ENCODE measurements around the gene NEK2. TPM values are rescaled to one million over a fixed set of nuclear protein-coding genes. Genes with fewer than 3 reads are reported as not detected.

The NEK2 gene
- total and polyA plus RNA-seq, 2 donors (not counting 1 experiment from before 2014, with no cell fraction given) = 0.09 TPM; not detected in 1

DNA sequence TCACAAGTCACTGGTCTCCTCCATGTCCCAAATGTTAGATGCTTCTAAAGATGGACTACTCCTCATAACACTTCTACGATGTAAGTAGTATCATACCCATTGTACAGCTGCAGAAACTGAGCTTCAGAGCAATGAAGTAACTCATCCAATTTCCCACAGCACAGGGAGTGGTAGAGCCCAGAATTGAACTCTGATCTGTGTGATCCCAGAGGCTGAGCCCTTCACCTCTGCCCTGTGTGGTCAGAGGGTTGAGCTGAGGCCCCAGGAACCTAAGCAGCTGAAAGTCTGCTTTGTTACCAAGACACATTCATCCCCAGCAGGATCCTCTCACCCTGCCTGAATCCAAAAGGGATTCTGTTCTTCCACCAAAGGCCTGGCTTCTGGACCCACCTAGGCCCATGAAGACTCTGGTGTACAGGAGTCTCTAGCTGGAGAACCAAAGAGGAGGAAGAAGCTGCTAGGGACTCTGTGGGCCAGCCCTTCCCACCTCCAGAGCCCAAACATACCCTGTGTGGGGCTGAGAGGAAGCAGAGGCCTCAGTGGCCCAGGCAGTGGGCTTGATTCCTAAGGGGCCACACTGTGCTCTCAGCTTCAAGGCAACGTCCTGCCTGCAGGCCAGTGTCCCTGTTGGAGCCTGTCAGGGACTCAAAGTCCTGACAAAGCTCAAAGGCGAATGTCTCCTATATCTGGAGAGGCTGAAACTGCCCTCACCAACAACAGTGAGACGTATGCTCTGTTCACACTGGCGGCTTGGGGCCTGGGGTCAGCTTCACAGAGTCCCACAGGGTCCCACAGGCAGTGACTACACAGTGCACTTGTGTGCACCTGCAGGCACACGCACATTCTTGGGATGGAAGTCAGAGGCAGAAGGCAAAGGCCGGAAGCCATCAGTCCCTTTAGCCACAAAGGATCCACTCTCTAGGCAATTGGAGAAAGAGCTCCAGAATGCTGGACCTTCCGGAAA lies 56.1 kb downstream of the NEK2 start:
- no peaks in the 10 kb centered on the region for H3K4me1 ChIP-seq (ENCODE audit: control insufficient read depth in 2 of 2, insufficient read depth in 2 of 2, low read length in 2 of 2)
- no peaks in the 10 kb centered on the region for H4K20me1 ChIP-seq (ENCODE audit: control insufficient read depth, insufficient read depth, low read length, poor library complexity, severe bottlenecking)
- ChIA-PET CTCF (interaction anchor here (0.6 to 0.8 kb wide), 2 partner anchors 103 to 581 kb away, joined by 3 read pairs; no protein-coding TSS in a partner anchor), POLR2A (no interaction called here)
- intact Hi-C loops (cut with micrococcal nuclease) = no loop called here
- no peak overlapping the region for H3K4me2 ChIP-seq (replicated peaks; ENCODE audit: low read depth, low read length, poor library complexity, severe bottlenecking)
- H2AFZ ChIP-seq (ENCODE audit: insufficient read depth, low read depth, low read length, poor library complexity, severe bottlenecking) = no peak overlapping the region
- H3K4me1 Mint-ChIP-seq = no peaks in the 10 kb centered on the region
- no peak overlapping the region for H3K27ac Mint-ChIP-seq
- no peak for ATAC-seq (ENCODE audit: low read depth)
- TF ChIP-seq, protein P1, sequence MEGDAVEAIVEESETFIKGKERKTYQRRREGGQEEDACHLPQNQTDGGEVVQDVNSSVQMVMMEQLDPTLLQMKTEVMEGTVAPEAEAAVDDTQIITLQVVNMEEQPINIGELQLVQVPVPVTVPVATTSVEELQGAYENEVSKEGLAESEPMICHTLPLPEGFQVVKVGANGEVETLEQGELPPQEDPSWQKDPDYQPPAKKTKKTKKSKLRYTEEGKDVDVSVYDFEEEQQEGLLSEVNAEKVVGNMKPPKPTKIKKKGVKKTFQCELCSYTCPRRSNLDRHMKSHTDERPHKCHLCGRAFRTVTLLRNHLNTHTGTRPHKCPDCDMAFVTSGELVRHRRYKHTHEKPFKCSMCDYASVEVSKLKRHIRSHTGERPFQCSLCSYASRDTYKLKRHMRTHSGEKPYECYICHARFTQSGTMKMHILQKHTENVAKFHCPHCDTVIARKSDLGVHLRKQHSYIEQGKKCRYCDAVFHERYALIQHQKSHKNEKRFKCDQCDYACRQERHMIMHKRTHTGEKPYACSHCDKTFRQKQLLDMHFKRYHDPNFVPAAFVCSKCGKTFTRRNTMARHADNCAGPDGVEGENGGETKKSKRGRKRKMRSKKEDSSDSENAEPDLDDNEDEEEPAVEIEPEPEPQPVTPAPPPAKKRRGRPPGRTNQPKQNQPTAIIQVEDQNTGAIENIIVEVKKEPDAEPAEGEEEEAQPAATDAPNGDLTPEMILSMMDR (IDR thresholded peaks at IDR 0.05) = no peak
- no peak for TF ChIP-seq EZH2 (IDR thresholded peaks at IDR 0.05; ENCODE audit: borderline replicate concordance, insufficient read depth, low read depth, low read length, poor library complexity, severe bottlenecking)
- DNase-seq = no peak
- no peaks in the 10 kb centered on the region for H3K27me3 ChIP-seq (replicated peaks in 1 of 4; ENCODE audit: control extremely low read depth in 1 of 4, control insufficient read depth in 3 of 4, insufficient read depth in 4 of 4, low read length in 3 of 4)
- no peaks in the 10 kb centered on the region for H3K36me3 ChIP-seq (replicated peaks in 1 of 2; ENCODE audit: control extremely low read depth in 1 of 2, control insufficient read depth in 1 of 2, extremely low read depth in 1 of 2, insufficient read depth in 2 of 2, low read length in 1 of 2)
- no peaks in the 10 kb centered on the region for H3K9me3 Mint-ChIP-seq (ENCODE audit: insufficient read depth)
- peaks cover 7% of the 10 kb centered on the region for H3K27me3 Mint-ChIP-seq
- no peak overlapping the region for H3K9ac ChIP-seq (ENCODE audit: low read length)
- H3K79me2 ChIP-seq (ENCODE audit: control insufficient read depth, insufficient read depth, low read length) = no peaks in the 10 kb centered on the region
- H3K4me3 Mint-ChIP-seq = no peak overlapping the region
- 90% methylated on average over 6 of the region's 8 CpGs for WGBS (ENCODE audit: insufficient coverage)
- no peak overlapping the region for H3K4me3 ChIP-seq (ENCODE audit: control extremely low read depth in 1 of 5, extremely low read depth in 1 of 5, insufficient read depth in 1 of 5, low read depth in 2 of 5, low read length in 4 of 5)
- no peak overlapping the region for H3K27ac ChIP-seq (ENCODE audit: low read length in 2 of 2)
- no peaks in the 10 kb centered on the region for H3K9me3 ChIP-seq (ENCODE audit: control extremely low read depth in 1 of 3, control insufficient read depth in 2 of 3, insufficient read depth in 1 of 3, low read length in 2 of 3)

GRCh38 chr1:211616965-211617297 lies 58.5 kb downstream of the NEK2 start:
- no peak overlapping the region for H3K4me2 ChIP-seq (replicated peaks; ENCODE audit: low read depth, low read length, poor library complexity, severe bottlenecking)
- no peak overlapping the region for H2AFZ ChIP-seq (ENCODE audit: insufficient read depth, low read depth, low read length, poor library complexity, severe bottlenecking)
- WGBS (ENCODE audit: insufficient coverage) = 92% methylated on average over 5 of the region's 5 CpGs
- no peak for ATAC-seq (ENCODE audit: low read depth)
- CTCF ChIA-PET = interaction anchor here (1.0 to 1.1 kb wide), 2 partner anchors 10 to 53 kb away, joined by 3 to 4 read pairs; no protein-coding TSS in a partner anchor
- TF ChIP-seq, protein P1 (IDR thresholded peaks at IDR 0.05) = no peak
- TF ChIP-seq EZH2 (IDR thresholded peaks at IDR 0.05; ENCODE audit: borderline replicate concordance, insufficient read depth, low read depth, low read length, poor library complexity, severe bottlenecking) = no peak
- no peak overlapping the region for H3K4me3 Mint-ChIP-seq
- no peak for DNase-seq
- H3K4me3 ChIP-seq (ENCODE audit: control extremely low read depth in 1 of 5, extremely low read depth in 1 of 5, insufficient read depth in 1 of 5, low read depth in 2 of 5, low read length in 4 of 5) = no peak overlapping the region
- no peak overlapping the region for H3K27ac Mint-ChIP-seq
- intact Hi-C loops (cut with micrococcal nuclease) = no loop called here
- no peaks in the 10 kb centered on the region for H4K20me1 ChIP-seq (ENCODE audit: control insufficient read depth, insufficient read depth, low read length, poor library complexity, severe bottlenecking)
- no peaks in the 10 kb centered on the region for H3K4me1 Mint-ChIP-seq
- H3K36me3 ChIP-seq (replicated peaks in 1 of 2; ENCODE audit: control extremely low read depth in 1 of 2, control insufficient read depth in 1 of 2, extremely low read depth in 1 of 2, insufficient read depth in 2 of 2, low read length in 1 of 2) = no peaks in the 10 kb centered on the region
- no peaks in the 10 kb centered on the region for H3K9me3 Mint-ChIP-seq (ENCODE audit: insufficient read depth)
- H3K27me3 Mint-ChIP-seq = no peaks in the 10 kb centered on the region
- no peaks in the 10 kb centered on the region for H3K4me1 ChIP-seq (ENCODE audit: control insufficient read depth in 2 of 2, insufficient read depth in 2 of 2, low read length in 2 of 2)
- H3K27me3 ChIP-seq (replicated peaks in 1 of 4; ENCODE audit: control extremely low read depth in 1 of 4, control insufficient read depth in 3 of 4, insufficient read depth in 4 of 4, low read length in 3 of 4) = no peaks in the 10 kb centered on the region
- H3K27ac ChIP-seq (ENCODE audit: low read length in 2 of 2) = no peak overlapping the region
- H3K79me2 ChIP-seq (ENCODE audit: control insufficient read depth, insufficient read depth, low read length) = no peaks in the 10 kb centered on the region
- H3K9me3 ChIP-seq (ENCODE audit: control extremely low read depth in 1 of 3, control insufficient read depth in 2 of 3, insufficient read depth in 1 of 3, low read length in 2 of 3) = no peaks in the 10 kb centered on the region
- no peak overlapping the region for H3K9ac ChIP-seq (ENCODE audit: low read length)
- POLR2A ChIA-PET = interaction anchor here (0.6 kb wide), 1 partner anchor 1612 kb away, joined by 3 read pairs; no protein-coding TSS in a partner anchor

Data from B cell (primary cell).